Ishikawa (cell line): ENCODE data around the gene TAOK3.

ENCODE experiments used
- CEBPB ChIP-seq: IDR thresholded peaks from 2 replicates; pipeline ENCODE4 v1.6.1; 2012
- CREB1 ChIP-seq: IDR thresholded peaks from 2 replicates; pipeline ENCODE4 v1.6.1; 2012; ENCODE audit warnings: low read depth
- EGR1 ChIP-seq: IDR thresholded peaks from 2 replicates; pipeline ENCODE4 v1.6.1; 2012
- EP300 ChIP-seq: IDR thresholded peaks from 2 replicates; pipeline ENCODE4 v1.6.1; 2012; ENCODE audit warnings: borderline replicate concordance
- FOXM1 ChIP-seq: IDR thresholded peaks from 2 replicates; pipeline ENCODE4 v1.6.1; 2012; ENCODE audit warnings: low read depth, borderline replicate concordance
- NFIC ChIP-seq: IDR thresholded peaks from 2 replicates; pipeline ENCODE4 v1.6.1; 2012
- RAD21 ChIP-seq: IDR thresholded peaks from 2 replicates; pipeline ENCODE4 v1.6.1; 2012; ENCODE audit warnings: low read depth
- REST ChIP-seq: IDR thresholded peaks from 2 replicates; pipeline ENCODE4 v1.6.1; 2012; ENCODE audit warnings: low read depth, mild to moderate bottlenecking
- TAF1 ChIP-seq: IDR thresholded peaks from 2 replicates; pipeline ENCODE4 v1.6.1; 2012; ENCODE audit warnings: low read depth, mild to moderate bottlenecking
- TCF12 ChIP-seq: IDR thresholded peaks from 2 replicates; pipeline ENCODE4 v1.6.1; 2012; ENCODE audit warnings: low read depth
- TEAD4 ChIP-seq: IDR thresholded peaks from 2 replicates; pipeline ENCODE4 v1.6.1; 2012
- USF1 ChIP-seq: IDR thresholded peaks from 2 replicates; pipeline ENCODE4 v1.6.1; 2012
- YY1 ChIP-seq: IDR thresholded peaks from 2 replicates; pipeline ENCODE4 v1.6.1; 2012; ENCODE audit warnings: low read depth
- ZBTB7A ChIP-seq: IDR thresholded peaks from 2 replicates; pipeline ENCODE4 v1.6.1; 2012; ENCODE audit warnings: low read depth
- TF ChIP-seq, protein P1 (sequence below): IDR thresholded peaks from 2 replicates; pipeline ENCODE4 v1.6.1; 2012

TAOK3 gene

GRCh38 chr12:118274066-118274465 lies 98.6 kb downstream of the TAOK3 start:
- no peak for TF ChIP-seq REST
- TF ChIP-seq FOXM1, result no peak
- no peak for TF ChIP-seq EGR1
- no peak for TF ChIP-seq RAD21
- no peak for TF ChIP-seq NFIC
- no peak for TF ChIP-seq CREB1

DNA sequence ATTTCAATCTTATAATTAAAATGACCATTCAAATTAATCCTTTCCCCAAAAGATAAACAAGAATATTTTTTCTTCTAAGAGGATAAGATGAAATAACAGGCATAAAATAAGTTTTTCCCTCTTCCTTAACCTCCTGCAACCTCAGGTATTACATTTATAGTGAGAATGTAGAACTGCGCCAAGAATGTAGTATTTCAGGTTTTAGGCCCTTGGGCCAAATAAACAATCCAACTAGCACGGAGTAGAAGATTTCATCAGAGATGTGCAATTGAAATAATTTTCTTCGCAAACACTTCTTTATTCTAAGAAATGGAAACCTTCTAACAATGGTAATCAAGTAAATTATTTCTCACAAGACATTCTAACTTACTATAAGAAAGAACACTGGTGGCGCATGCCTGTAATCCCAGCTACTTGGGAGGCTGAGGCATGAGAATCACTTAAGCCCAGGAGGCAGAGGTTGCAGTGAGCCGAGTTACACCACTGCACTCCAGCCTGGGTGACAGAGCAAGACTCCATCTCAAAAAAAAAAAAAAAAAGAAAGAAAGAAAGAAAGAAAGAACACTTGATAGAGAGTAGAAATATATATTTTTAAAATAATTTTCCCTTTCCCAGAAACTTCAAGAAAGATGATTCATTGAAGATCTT lies 100.8 kb downstream of the TAOK3 start:
- no peak for TF ChIP-seq REST
- TF ChIP-seq EP300, result peak; percentile 48; the same call in 1 of the 2 replicates
- TF ChIP-seq, protein P1, sequence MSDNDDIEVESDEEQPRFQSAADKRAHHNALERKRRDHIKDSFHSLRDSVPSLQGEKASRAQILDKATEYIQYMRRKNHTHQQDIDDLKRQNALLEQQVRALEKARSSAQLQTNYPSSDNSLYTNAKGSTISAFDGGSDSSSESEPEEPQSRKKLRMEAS, result peak; percentile 30; the same call in 1 of the 2 replicates
- peak; percentile 73 for TF ChIP-seq NFIC
- TF ChIP-seq FOXM1, result no peak
- TF ChIP-seq EGR1, result no peak
- no peak for TF ChIP-seq TAF1
- peak; percentile 41; the same call in 1 of the 2 replicates for TF ChIP-seq CEBPB
- no peak for TF ChIP-seq CREB1
- peak; percentile 93 for TF ChIP-seq TEAD4

DNA sequence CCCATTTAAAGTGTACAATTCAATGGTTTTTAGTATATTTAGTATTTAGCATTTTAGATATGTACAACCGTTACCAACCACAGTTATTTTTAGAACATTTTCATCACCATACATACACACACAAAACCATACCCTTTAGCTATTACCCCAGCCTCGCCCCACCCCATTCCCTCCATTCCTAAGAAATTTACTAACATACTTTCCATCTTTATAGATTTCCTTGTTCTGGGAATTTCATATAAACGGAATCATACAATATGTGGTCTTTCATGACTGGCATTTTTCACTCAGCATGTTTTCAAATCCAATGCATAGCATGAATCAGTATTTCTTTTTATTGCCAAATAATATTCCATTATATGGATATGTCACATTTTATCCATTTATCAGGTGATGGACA lies 101.5 kb downstream of the TAOK3 start:
- TF ChIP-seq RAD21, result no peak
- TF ChIP-seq TEAD4, result no peak
- no peak for TF ChIP-seq YY1
- TF ChIP-seq REST, result no peak
- TF ChIP-seq TAF1, result no peak
- TF ChIP-seq CREB1, result no peak
- TF ChIP-seq EGR1, result no peak
- no peak for TF ChIP-seq CEBPB
- TF ChIP-seq NFIC, result no peak
- TF ChIP-seq EP300, result no peak
- TF ChIP-seq, protein P1, result no peak
- no peak for TF ChIP-seq ZBTB7A
- TF ChIP-seq FOXM1, result no peak
- no peak for TF ChIP-seq TCF12
- no peak for TF ChIP-seq USF1

- TF ChIP-seq, protein P1, result no peak
- TF ChIP-seq YY1 (no peak), USF1 (no peak), NFIC (no peak), TEAD4 (no peak), FOXM1 (no peak), CEBPB (no peak), RAD21 (no peak), EP300 (no peak), EGR1 (no peak), ZBTB7A (no peak)
Measured at GRCh38 chr12:118269806-118270205, 102.9 kb downstream of the TAOK3 start.
